T-helper 1 cell treated with Interleukin-12 subunit alpha and Interleukin-12 subunit beta and Interleukin-4 antibody, amounts not matched to agents 30 μg/mL and 1 μg/mL, for 36 hours (primary cell): ENCODE data around the gene HPGDS.

Experiments
- H3K27ac Mint-ChIP-seq: one replicate; pipeline ENCODE4 v1.8.0; 2021; ENCODE audit warnings: mild to moderate bottlenecking, mixed read lengths
- H3K27me3 Mint-ChIP-seq: one replicate; pipeline ENCODE4 v1.8.0; 2021; ENCODE audit warnings: low read depth, mixed read lengths
- H3K36me3 Mint-ChIP-seq: one replicate; pipeline ENCODE4 v1.8.0; 2021; ENCODE audit warnings: low read depth, mixed read lengths
- H3K4me1 Mint-ChIP-seq: one replicate; pipeline ENCODE4 v1.8.0; 2021; ENCODE audit warnings: low read depth, mixed read lengths
- H3K4me3 Mint-ChIP-seq: one replicate; pipeline ENCODE4 v1.8.0; 2021; ENCODE audit warnings: mild to moderate bottlenecking, moderate library complexity, mixed read lengths
- H3K9me3 Mint-ChIP-seq: one replicate; pipeline ENCODE4 v1.8.0; 2021; ENCODE audit warnings: mixed read lengths

HPGDS gene

GRCh38 chr4:94369046-94369445 lies 26.4 kb upstream of the HPGDS start:
- no peaks in the 10 kb centered on the region for H3K4me1 Mint-ChIP-seq
- H3K4me3 Mint-ChIP-seq = no peak overlapping the region
- H3K36me3 Mint-ChIP-seq = no peaks in the 10 kb centered on the region
- H3K9me3 Mint-ChIP-seq = no peaks in the 10 kb centered on the region
- no peak overlapping the region for H3K27ac Mint-ChIP-seq
- H3K27me3 Mint-ChIP-seq = peaks cover 19% of the 10 kb centered on the region

GRCh38 chr4:94368459-94368858 lies 25.8 kb upstream of the HPGDS start:
- H3K27ac Mint-ChIP-seq = no peak overlapping the region
- peaks cover 19% of the 10 kb centered on the region for H3K27me3 Mint-ChIP-seq
- H3K4me1 Mint-ChIP-seq = no peaks in the 10 kb centered on the region
- H3K36me3 Mint-ChIP-seq = no peaks in the 10 kb centered on the region
- H3K9me3 Mint-ChIP-seq = no peaks in the 10 kb centered on the region
- no peak overlapping the region for H3K4me3 Mint-ChIP-seq

- Mint-ChIP-seq H3K27me3 (peaks cover 19% of the 10 kb centered on the region), H3K27ac (no peak overlapping the region), H3K9me3 (no peaks in the 10 kb centered on the region), H3K4me3 (no peak overlapping the region), H3K36me3 (no peaks in the 10 kb centered on the region), H3K4me1 (no peaks in the 10 kb centered on the region)
Measured at GRCh38 chr4:94365304-94365703, 22.7 kb upstream of the HPGDS start.

GRCh38 chr4:94364527-94364926 lies 21.9 kb upstream of the HPGDS start:
- H3K36me3 Mint-ChIP-seq = no peaks in the 10 kb centered on the region
- no peaks in the 10 kb centered on the region for H3K9me3 Mint-ChIP-seq
- H3K27me3 Mint-ChIP-seq = peaks cover 19% of the 10 kb centered on the region
- no peaks in the 10 kb centered on the region for H3K4me1 Mint-ChIP-seq
- H3K4me3 Mint-ChIP-seq = no peak overlapping the region
- no peak overlapping the region for H3K27ac Mint-ChIP-seq

- Mint-ChIP-seq H3K36me3 (no peaks in the 10 kb centered on the region), H3K9me3 (no peaks in the 10 kb centered on the region), H3K27ac (no peak overlapping the region), H3K27me3 (peaks cover 13% of the 10 kb centered on the region), H3K4me1 (no peaks in the 10 kb centered on the region), H3K4me3 (no peak overlapping the region)
Measured at GRCh38 chr4:94363136-94363655, 20.6 kb upstream of the HPGDS start.

GRCh38 chr4:94359838-94360237 lies 17.2 kb upstream of the HPGDS start:
- no peaks in the 10 kb centered on the region for H3K36me3 Mint-ChIP-seq
- no peaks in the 10 kb centered on the region for H3K9me3 Mint-ChIP-seq
- H3K27ac Mint-ChIP-seq = no peak overlapping the region
- H3K4me3 Mint-ChIP-seq = no peak overlapping the region
- H3K4me1 Mint-ChIP-seq = no peaks in the 10 kb centered on the region
- H3K27me3 Mint-ChIP-seq = no peaks in the 10 kb centered on the region

- Mint-ChIP-seq H3K36me3 (no peaks in the 10 kb centered on the region), H3K27me3 (no peaks in the 10 kb centered on the region), H3K27ac (no peak overlapping the region), H3K9me3 (no peaks in the 10 kb centered on the region), H3K4me1 (no peaks in the 10 kb centered on the region), H3K4me3 (no peak overlapping the region)
Measured at GRCh38 chr4:94359221-94359620, 16.6 kb upstream of the HPGDS start.

GRCh38 chr4:94358101-94358500 lies 15.5 kb upstream of the HPGDS start:
- Mint-ChIP-seq H3K4me1 (no peaks in the 10 kb centered on the region), H3K4me3 (no peak overlapping the region)

GRCh38 chr4:94357624-94358023 lies 15.0 kb upstream of the HPGDS start:
- Mint-ChIP-seq H3K4me3 (no peak overlapping the region), H3K4me1 (no peaks in the 10 kb centered on the region), H3K27ac (no peak overlapping the region), H3K36me3 (no peaks in the 10 kb centered on the region), H3K27me3 (peaks cover under 1% of the 10 kb centered on the region), H3K9me3 (no peaks in the 10 kb centered on the region)

More at GRCh38 chr4:94358101-94358500, 15.5 kb upstream of the HPGDS start:
- Mint-ChIP-seq H3K27me3 (no peaks in the 10 kb centered on the region), H3K27ac (no peak overlapping the region), H3K9me3 (no peaks in the 10 kb centered on the region), H3K36me3 (no peaks in the 10 kb centered on the region)

GRCh38 chr4:94356444-94356843 lies 13.8 kb upstream of the HPGDS start:
- Mint-ChIP-seq H3K27ac (no peak overlapping the region), H3K4me1 (peaks cover 3% of the 10 kb centered on the region), H3K27me3 (peaks cover 12% of the 10 kb centered on the region), H3K9me3 (no peaks in the 10 kb centered on the region), H3K4me3 (no peak overlapping the region), H3K36me3 (no peaks in the 10 kb centered on the region)

GRCh38 chr4:94354474-94354896 lies 11.8 kb upstream of the HPGDS start:
- no peak overlapping the region for H3K4me3 Mint-ChIP-seq
- H3K9me3 Mint-ChIP-seq = no peaks in the 10 kb centered on the region
- peaks cover 3% of the 10 kb centered on the region for H3K4me1 Mint-ChIP-seq
- H3K36me3 Mint-ChIP-seq = no peaks in the 10 kb centered on the region
- H3K27ac Mint-ChIP-seq = no peak overlapping the region
- H3K27me3 Mint-ChIP-seq = peaks cover 19% of the 10 kb centered on the region

GRCh38 chr4:94352996-94353395 lies 10.4 kb upstream of the HPGDS start:
- Mint-ChIP-seq H3K36me3 (no peaks in the 10 kb centered on the region), H3K27ac (no peak overlapping the region), H3K27me3 (peaks cover 19% of the 10 kb centered on the region), H3K4me1 (peaks cover 5% of the 10 kb centered on the region), H3K9me3 (no peaks in the 10 kb centered on the region), H3K4me3 (no peak overlapping the region)

- Mint-ChIP-seq H3K27me3 (peaks cover 19% of the 10 kb centered on the region), H3K9me3 (no peaks in the 10 kb centered on the region), H3K27ac (no peak overlapping the region), H3K36me3 (no peaks in the 10 kb centered on the region), H3K4me1 (peaks cover 5% of the 10 kb centered on the region), H3K4me3 (no peak overlapping the region)
Measured at GRCh38 chr4:94352163-94352562, 9.5 kb upstream of the HPGDS start.

GRCh38 chr4:94351319-94351718 lies 8.7 kb upstream of the HPGDS start:
- Mint-ChIP-seq H3K4me1 (peaks cover 9% of the 10 kb centered on the region), H3K27me3 (peaks cover 19% of the 10 kb centered on the region)

GRCh38 chr4:94350095-94350494 lies 7.5 kb upstream of the HPGDS start:
- Mint-ChIP-seq H3K27ac (no peak overlapping the region), H3K9me3 (no peaks in the 10 kb centered on the region), H3K4me1 (peaks cover 11% of the 10 kb centered on the region), H3K36me3 (no peaks in the 10 kb centered on the region), H3K4me3 (no peak overlapping the region), H3K27me3 (peaks cover 19% of the 10 kb centered on the region)

More at GRCh38 chr4:94351319-94351718, 8.7 kb upstream of the HPGDS start:
- Mint-ChIP-seq H3K4me3 (no peak overlapping the region), H3K9me3 (no peaks in the 10 kb centered on the region), H3K36me3 (no peaks in the 10 kb centered on the region), H3K27ac (no peak overlapping the region)

- Mint-ChIP-seq H3K27ac (no peak overlapping the region), H3K4me1 (peaks cover 11% of the 10 kb centered on the region), H3K36me3 (no peaks in the 10 kb centered on the region), H3K27me3 (peaks cover 19% of the 10 kb centered on the region), H3K4me3 (no peak overlapping the region), H3K9me3 (no peaks in the 10 kb centered on the region)
Measured at GRCh38 chr4:94349193-94349592, 6.6 kb upstream of the HPGDS start.
